HepG2 (cell line): ENCODE results near the gene PDE2A. TPM values are rescaled to one million over a fixed set of nuclear protein-coding genes. Genes with fewer than 3 reads are reported as not detected.

Experiments used
- ATAC-seq: fragments of 200-7000 bp; cut with Tn5 transposase; 3 replicates; pipeline ENCODE4 v1.9.1; 2020; ENCODE audit warnings: mild to moderate bottlenecking, moderate library complexity
- BruUV-seq: library from RNA; stranded (reverse); fragments of 400-500 nt; replicated peaks from 2 replicates; lab custom pipeline; 2021; lab: Mats Ljungman, UMichigan
- CTCF ChIA-PET: fragments of 300-600 bp; formaldehyde crosslinking; extraction: SDS; loops from one replicate; lab custom pipeline; 2021; ENCODE audit warnings: low total read pairs, inconsistent platforms, low intra/inter-chr PET ratio; lab: Yijun Ruan, JAX
- POLR2A ChIA-PET: fragments of 350-600 bp; sonication (Branson Sonifier 250); formaldehyde crosslinking; loops from one replicate; lab custom pipeline; 2020; ENCODE audit warnings: antibody characterized with exemption, inconsistent platforms; lab: Yijun Ruan, JAX
- DNase-seq: peaks from one replicate; pipeline ENCODE4 v3.0.0-alpha.2; 2015; ENCODE audit warnings: low spot score
- FAIRE-seq: peaks from 3 replicates; lab custom pipeline; 2011; peaks lifted over from hg19 to GRCh38; lab: Jason Lieb, UNC
- H2AFZ ChIP-seq: one replicate; pipeline ENCODE4 v1.6.1; 2011; ENCODE audit warnings: low read length, inconsistent platforms
- H3K27ac ChIP-seq: fragments of 300-600 bp; 3 replicates; pipeline ENCODE4 v1.8.0; 2011; ENCODE audit warnings: mixed run types, mild to moderate bottlenecking, mixed read lengths, low read length, inconsistent platforms; ENCODE audit not compliant: insufficient read depth; ENCODE audit errors: extremely low read length
- H3K27me3 ChIP-seq, 2 experiments: fragments of 200-600 bp in 1 of 2; 2 replicates in 1 of 2; 3 replicates in 1 of 2; pipeline versions ENCODE4 v1.6.0 to v1.8.0; 2011; ENCODE audit warnings: low read length in 2 of 2, mild to moderate bottlenecking in 2 of 2, moderate library complexity in 2 of 2, inconsistent platforms in 1 of 2; ENCODE audit not compliant: insufficient read depth in 2 of 2, control insufficient read depth in 1 of 2
- H3K36me3 ChIP-seq, 2 experiments: fragments of 200-600 bp in 1 of 2; replicated peaks in 1 of 2; 2 replicates in 1 of 2; 3 replicates in 1 of 2; pipeline versions ENCODE4 v1.5.1 to v1.8.0; 2011; ENCODE audit warnings: low read length in 2 of 2, inconsistent platforms in 1 of 2; ENCODE audit not compliant: insufficient read depth in 2 of 2, control insufficient read depth in 1 of 2
- H3K4me1 ChIP-seq: 2 replicates; pipeline ENCODE4 v1.5.1; 2012; ENCODE audit warnings: low read length, inconsistent platforms; ENCODE audit not compliant: insufficient read depth
- H3K4me2 ChIP-seq: 2 replicates; pipeline ENCODE4 v1.6.0; 2011; ENCODE audit warnings: low read depth, low read length, inconsistent platforms
- H3K4me3 ChIP-seq, 3 experiments: fragments of 200-600 bp in 1 of 3; sonication (generic), shearing (Covaris generic) in 1 of 3; replicated peaks in 1 of 3; 2 replicates each; pipeline ENCODE4 v1.5.1; 2011 to 2016; ENCODE audit warnings: low read length in 3 of 3, inconsistent platforms in 2 of 3, low read depth in 2 of 3, mild to moderate bottlenecking in 2 of 3, control low read depth in 1 of 3, mixed read lengths in 1 of 3; ENCODE audit not compliant: insufficient read depth in 1 of 3
- H3K79me2 ChIP-seq: one replicate; pipeline ENCODE4 v1.6.1; 2011; ENCODE audit warnings: low read length, inconsistent platforms; ENCODE audit not compliant: insufficient read depth
- H3K9ac ChIP-seq: 2 replicates; pipeline ENCODE4 v1.6.0; 2011; ENCODE audit warnings: mild to moderate bottlenecking, low read depth, low read length, inconsistent platforms; ENCODE audit not compliant: insufficient read depth
- H3K9me3 ChIP-seq: 2 replicates; pipeline ENCODE4 v1.5.1; 2012; ENCODE audit warnings: mild to moderate bottlenecking, low read length
- H4K20me1 ChIP-seq: 2 replicates; pipeline ENCODE4 v1.6.0; 2011; ENCODE audit warnings: inconsistent platforms, mild to moderate bottlenecking, low read length, moderate library complexity; ENCODE audit not compliant: insufficient read depth
- AHDC1 ChIP-seq: sonication (generic); formaldehyde crosslinking; IDR thresholded peaks from 2 replicates; pipeline ENCODE4 v1.5.1; 2020; ENCODE audit warnings: mild to moderate bottlenecking, missing genetic modification reagents, borderline replicate concordance
- FIP1L1 ChIP-seq: fragments of 200-400 bp; formaldehyde crosslinking; IDR thresholded peaks from 2 replicates; pipeline ENCODE4 v1.6.1; 2018; ENCODE audit warnings: low read depth, mild to moderate bottlenecking, low read length, moderate library complexity, borderline replicate concordance; ENCODE audit not compliant: insufficient read depth
- GTF2F1 ChIP-seq: fragments of 150-350 bp; IDR thresholded peaks from 2 replicates; pipeline ENCODE4 v1.6.1; 2014; ENCODE audit warnings: low read length
- POGK ChIP-seq: sonication (generic); formaldehyde crosslinking; conservative IDR thresholded peaks from 2 replicates; pipeline ENCODE4 v1.8.0; 2022; ENCODE audit warnings: mild to moderate bottlenecking, moderate library complexity, missing genetic modification reagents
- PPARG ChIP-seq: conservative IDR thresholded peaks from 2 replicates; pipeline ENCODE4 v1.6.1; 2016; ENCODE audit warnings: missing biosample characterization, missing genetic modification reagents
- RBFOX2 ChIP-seq: fragments of 200-400 bp; formaldehyde crosslinking; IDR thresholded peaks from 2 replicates; pipeline ENCODE4 v1.6.1; 2017; ENCODE audit warnings: low read depth, mild to moderate bottlenecking, low read length
- TCF7 ChIP-seq: sonication (generic); IDR thresholded peaks from 2 replicates; pipeline ENCODE4 v1.6.1; 2016; ENCODE audit warnings: antibody characterized with exemption, low read depth
- ZFY ChIP-seq: sonication (generic); formaldehyde crosslinking; IDR thresholded peaks from 2 replicates; pipeline ENCODE4 v1.4.0; 2020; ENCODE audit warnings: missing genetic modification reagents
- ZNF432 ChIP-seq: sonication (generic); formaldehyde crosslinking; IDR thresholded peaks from 2 replicates; pipeline ENCODE4 v1.5.0; 2020; ENCODE audit warnings: missing genetic modification reagents, mild to moderate bottlenecking, borderline replicate concordance
- WGBS: methylation state at CpG from one replicate; pipeline ENCODE4 v1.1.6; 2017; ENCODE audit warnings: low lambda C conversion rate; 5-methylcytosine and 5-hydroxymethylcytosine counted together
- in situ Hi-C: cut with HindIII; loops from 2 replicates; pipeline ENCODE4 v1.10.0; 2017; ENCODE audit warnings: low pct_unique_long_range_greater_than_20kb; ENCODE audit not compliant: extremely low pct_ligation_motif_present
- intact Hi-C: fragments of 100-400 bp; cut with micrococcal nuclease; formaldehyde crosslinking; loops from one replicate; pipeline ENCODE4 v1.10.0; 2022; ENCODE audit not compliant: unreplicated experiment
- polyA plus RNA-seq, 8 experiments: library from polyadenylated mRNA; depleted of rRNA in 3 of 8; stranded (reverse) in 7 of 8; unstranded in 1 of 8; fragments of >200 nt; fragmentation: Illumina TruSeq in 4 of 8; extraction: Trizol in 4 of 8; gene quantifications; 2 replicates each; pipeline versions ENCODE4 v1.2.1 to v1.2.3, GENCODE V29; 2011 to 2016; ENCODE audit warnings: low read depth in 4 of 8, missing spikeins in 1 of 8, mixed read lengths in 1 of 8; ENCODE audit not compliant: insufficient read depth in 1 of 8
- total RNA-seq, 5 experiments: library from RNA; depleted of rRNA; stranded (reverse); fragments of >200 nt; fragmentation: Illumina TruSeq; extraction: Trizol; gene quantifications; 2 replicates each; pipeline ENCODE4 v1.2.3, GENCODE V29; 2016; ENCODE audit warnings: low read depth in 1 of 5
- TF ChIP-seq, protein P1 (sequence below): sonication (generic); formaldehyde crosslinking; IDR thresholded peaks from 2 replicates; pipeline ENCODE4 v1.8.0; 2022; ENCODE audit warnings: mild to moderate bottlenecking, missing genetic modification reagents, borderline replicate concordance
- TF ChIP-seq, protein P2 (sequence below): IDR thresholded peaks from 2 replicates; pipeline ENCODE4 v1.6.1; 2012; ENCODE audit warnings: inconsistent platforms

Gene PDE2A
- total and polyA plus RNA-seq, 2 of the 13 experiments (the other 11 are each of a cell fraction or from before 2014, with no cell fraction given) = 3.1 TPM; not detected in 1

DNA sequence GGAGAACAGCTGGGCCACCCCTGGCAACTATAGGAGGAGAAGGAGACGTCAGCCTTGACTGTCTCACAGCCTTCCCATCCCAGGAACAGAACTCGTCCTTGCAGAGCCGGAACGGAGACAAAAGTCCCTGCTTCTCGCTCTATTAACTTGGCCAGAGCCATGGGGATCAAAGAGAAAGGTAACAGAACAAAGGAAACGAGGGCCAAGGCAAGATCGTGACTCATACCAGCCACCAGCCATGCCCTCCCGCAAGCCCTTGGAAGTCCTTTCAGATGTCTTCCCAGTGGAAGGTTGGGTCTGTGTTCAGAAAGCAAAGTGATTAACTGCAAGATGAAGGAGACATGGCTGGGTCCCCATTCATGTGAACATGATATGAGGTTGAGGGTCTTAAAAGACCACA is 64.7 kb downstream of the PDE2A start:
- no peaks in the 10 kb centered on the region for H3K79me2 ChIP-seq
- intact Hi-C loops = no loop called here
- no peak for FAIRE-seq
- no peak for ATAC-seq
- in situ Hi-C loops = no loop called here
- H3K9me3 ChIP-seq = no peaks in the 10 kb centered on the region
- no TSS peak for BruUV-seq
- H3K4me1 ChIP-seq = 0 out of 2 replicates have a peak, but pooled peaks cover 5% of the 10 kb centered on the region
- no peak overlapping the region for H3K4me2 ChIP-seq
- DNase-seq = no peak
- H2AFZ ChIP-seq = no peak overlapping the region
- H3K4me3 ChIP-seq = no peak overlapping the region
- no peak overlapping the region for H3K9ac ChIP-seq
- H3K27me3 ChIP-seq = peaks cover 9 to 57% of the 10 kb centered on the region in 2 experiments; a peak in 4 of 5 replicates
- ChIA-PET CTCF (no interaction called here), POLR2A (no interaction called here)
- H3K27ac ChIP-seq = no peak overlapping the region
- H4K20me1 ChIP-seq = no peaks in the 10 kb centered on the region
- no peak for TF ChIP-seq AHDC1 (CRISPR knock-in tag)
- TF ChIP-seq, protein P1, sequence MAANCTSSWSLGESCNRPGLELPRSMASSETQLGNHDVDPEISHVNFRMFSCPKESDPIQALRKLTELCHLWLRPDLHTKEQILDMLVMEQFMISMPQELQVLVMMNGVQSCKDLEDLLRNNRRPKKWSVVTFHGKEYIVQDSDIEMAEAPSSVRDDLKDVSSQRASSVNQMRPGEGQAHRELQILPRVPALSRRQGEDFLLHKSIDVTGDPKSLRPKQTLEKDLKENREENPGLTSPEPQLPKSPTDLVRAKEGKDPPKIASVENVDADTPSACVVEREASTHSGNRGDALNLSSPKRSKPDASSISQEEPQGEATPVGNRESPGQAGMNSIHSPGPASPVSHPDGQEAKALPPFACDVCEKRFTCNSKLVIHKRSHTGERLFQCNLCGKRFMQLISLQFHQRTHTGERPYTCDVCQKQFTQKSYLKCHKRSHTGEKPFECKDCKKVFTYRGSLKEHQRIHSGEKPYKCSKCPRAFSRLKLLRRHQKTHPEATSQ (CRISPR knock-in tag) = no peak
- TF ChIP-seq ZFY (CRISPR knock-in tag) = no peak
- no peak for TF ChIP-seq POGK (CRISPR knock-in tag)
- TF ChIP-seq GTF2F1 = no peak
- no peak for TF ChIP-seq PPARG (CRISPR knock-in tag)
- TF ChIP-seq, protein P2, sequence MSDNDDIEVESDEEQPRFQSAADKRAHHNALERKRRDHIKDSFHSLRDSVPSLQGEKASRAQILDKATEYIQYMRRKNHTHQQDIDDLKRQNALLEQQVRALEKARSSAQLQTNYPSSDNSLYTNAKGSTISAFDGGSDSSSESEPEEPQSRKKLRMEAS = no peak
- no peak for TF ChIP-seq ZNF432 (CRISPR knock-in tag)
- TF ChIP-seq FIP1L1 = no peak
- TF ChIP-seq RBFOX2 = no peak
- TF ChIP-seq TCF7 = no peak
- no peaks in the 10 kb centered on the region for H3K36me3 ChIP-seq
- WGBS = 6% methylated on average over 8 of the region's 8 CpGs
